NK-92 (cell line): ENCODE measurements around the gene DPP4.
"Not testable (repeated sequence)": the region's sequence is repeated elsewhere in the genome, so short reads cannot be mapped to it uniquely, and the experiment has no call there.

ENCODE experiments used
- DNase-seq: peaks from one replicate; lab custom pipeline; 2025; ENCODE audit not compliant: unreplicated experiment; lab: John Stamatoyannopoulos, UW

DPP4 gene

GRCh38 chr2:162058973-162059668 is 14.9 kb downstream of the DPP4 start:
- DNase-seq = no peak

- DNase-seq = no peak
Measured at GRCh38 chr2:162057426-162057825, 16.6 kb downstream of the DPP4 start.

DNA sequence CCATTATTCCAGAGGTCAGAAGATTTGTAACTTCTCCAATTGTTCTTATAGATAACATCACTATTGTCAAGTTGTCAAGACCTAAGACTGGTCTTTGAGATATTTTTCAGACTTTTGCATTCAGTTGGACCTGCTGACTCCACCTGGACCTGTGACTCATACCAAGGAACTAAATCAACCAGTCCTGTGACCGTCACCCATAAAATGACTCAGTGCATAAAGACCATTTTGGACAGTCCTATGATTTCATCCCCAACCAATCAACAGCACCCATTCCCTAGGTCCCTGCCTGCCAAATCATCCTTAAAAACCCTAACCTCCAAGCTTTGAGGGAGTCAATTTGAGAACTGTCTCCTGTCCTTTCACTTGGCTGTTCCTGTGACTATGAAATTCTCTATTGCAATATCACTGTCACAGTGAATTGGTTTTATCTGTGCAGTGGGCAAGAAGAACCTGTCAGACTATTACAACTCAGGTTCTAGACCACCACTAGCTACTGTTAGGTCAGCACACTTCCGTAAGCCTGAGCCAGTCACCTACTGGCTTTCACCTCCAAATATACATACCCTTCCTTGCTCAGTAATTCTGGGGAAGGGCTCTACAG is 17.1 kb downstream of the DPP4 start:
- no peak for DNase-seq

DNA sequence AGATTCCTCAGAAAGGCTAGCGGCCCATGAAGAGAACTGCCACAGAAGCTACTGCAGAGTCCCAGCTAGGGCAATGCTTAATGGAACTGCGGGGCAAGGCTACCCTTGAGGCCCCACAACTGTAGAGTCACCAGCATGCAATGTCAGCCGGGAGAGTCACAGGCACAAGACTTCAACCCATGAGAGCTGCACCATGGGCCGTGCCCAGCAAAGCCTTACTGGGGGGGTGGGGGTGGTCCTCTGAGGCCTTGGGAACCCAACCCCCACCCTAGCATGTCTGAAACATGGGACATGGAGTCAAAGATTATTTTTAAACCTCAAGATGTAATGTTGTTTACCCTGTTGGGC is 20.2 kb downstream of the DPP4 start:
- DNase-seq = no peak

GRCh38 chr2:162053066-162053807 is 20.8 kb downstream of the DPP4 start:
- no peak for DNase-seq

- no peak for DNase-seq
Measured at GRCh38 chr2:162050513-162050961, 23.5 kb downstream of the DPP4 start.

DNA sequence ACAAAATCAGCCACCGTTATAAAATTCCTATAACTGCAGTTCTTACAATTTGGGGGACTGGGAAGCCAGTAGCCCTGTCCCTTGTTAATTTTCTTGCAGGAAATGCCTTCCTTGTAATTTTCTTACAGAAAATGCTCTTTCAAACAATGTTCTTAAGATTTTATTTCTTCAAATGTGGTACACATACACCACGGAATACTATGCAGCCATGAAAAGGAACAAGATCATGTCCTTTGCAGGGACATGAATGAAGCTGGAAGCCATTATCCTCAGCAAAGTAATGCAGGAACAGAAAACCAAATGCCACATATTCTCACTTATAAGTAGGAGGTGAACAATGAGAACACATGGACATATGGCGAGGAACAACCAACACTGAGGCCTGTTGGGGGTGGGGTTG is 24.9 kb downstream of the DPP4 start:
- not testable (repeated sequence) for DNase-seq

DNA sequence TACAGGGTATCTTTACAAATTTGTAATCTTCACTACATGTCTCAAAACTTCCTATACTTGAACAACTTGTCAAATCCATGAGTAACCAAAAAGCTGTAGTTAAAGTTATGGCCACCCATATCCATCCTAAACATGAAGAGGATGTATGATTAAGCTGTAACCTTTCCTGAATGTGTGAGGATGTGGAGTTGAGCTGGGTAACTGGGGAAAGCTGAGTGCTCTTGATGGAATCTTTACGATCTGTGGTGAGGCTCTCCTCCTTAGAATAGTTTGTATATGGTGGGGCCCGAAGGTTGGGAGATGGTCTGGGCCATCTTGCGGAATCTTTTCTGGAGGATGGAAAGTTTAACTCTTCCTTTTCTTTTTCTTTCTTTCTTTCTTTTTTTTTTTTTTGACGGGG is 29.4 kb downstream of the DPP4 start:
- no peak for DNase-seq

DNA sequence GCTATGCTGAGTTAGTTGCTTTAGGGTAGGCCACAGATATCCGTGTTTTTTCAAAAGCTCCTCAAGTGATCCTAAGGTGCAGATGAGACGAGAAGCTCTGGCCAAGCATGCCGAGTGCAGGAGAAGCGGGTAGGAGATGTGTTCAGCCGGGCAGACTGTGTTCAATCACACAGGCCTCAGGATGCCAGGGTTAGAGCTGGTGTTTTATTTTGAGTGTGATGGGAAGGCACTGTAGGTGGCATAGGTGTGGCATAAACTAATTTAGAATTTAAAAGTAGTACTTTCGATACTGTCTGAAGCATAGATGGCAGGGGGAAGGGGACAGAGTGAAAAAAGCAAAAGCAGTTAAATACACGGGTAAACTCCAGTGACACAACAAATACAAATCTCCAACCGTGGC is 30.9 kb downstream of the DPP4 start:
- no peak for DNase-seq

DNA sequence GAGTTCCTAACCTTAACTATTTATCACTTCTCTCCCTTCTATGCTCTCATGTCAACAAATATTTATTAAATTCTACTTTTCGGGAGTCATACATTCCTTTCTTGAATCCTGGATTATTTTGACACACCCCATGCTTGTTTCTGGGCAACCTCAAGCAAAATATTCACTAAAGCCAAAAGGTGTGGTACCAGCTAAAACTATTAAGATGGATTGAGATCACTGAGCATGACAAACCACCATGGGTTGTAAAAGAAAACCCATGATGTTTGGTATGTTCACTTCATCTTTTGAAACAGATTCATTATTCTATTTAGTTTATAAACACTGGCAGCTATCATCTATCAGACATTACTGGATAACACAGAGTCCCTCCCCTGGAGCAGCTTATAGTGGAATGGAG is 32.5 kb downstream of the DPP4 start:
- DNase-seq = no peak

GRCh38 chr2:162038725-162039124 is 35.3 kb downstream of the DPP4 start:
- no peak for DNase-seq

DNA sequence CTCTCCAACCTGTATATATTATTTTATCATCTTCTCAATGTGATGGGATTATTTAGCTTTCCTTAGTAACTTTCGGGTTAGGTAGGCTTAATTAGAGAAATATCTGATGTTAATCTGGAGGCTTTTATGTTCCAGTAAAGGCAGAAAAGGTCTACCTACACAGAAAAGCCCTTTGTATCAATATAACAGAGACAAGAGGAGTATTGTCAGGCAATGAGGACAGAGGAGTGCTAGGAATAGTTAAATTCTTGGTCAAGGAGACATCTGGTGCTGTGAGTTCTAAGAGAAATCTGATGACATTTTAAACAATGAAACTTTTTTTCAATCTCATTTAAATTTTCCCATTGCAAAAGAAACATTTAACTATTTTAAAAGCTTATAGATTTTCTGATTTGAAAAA is 36.1 kb downstream of the DPP4 start:
- no peak for DNase-seq

- no peak for DNase-seq
Measured at GRCh38 chr2:162037028-162037795, 36.8 kb downstream of the DPP4 start.

DNA sequence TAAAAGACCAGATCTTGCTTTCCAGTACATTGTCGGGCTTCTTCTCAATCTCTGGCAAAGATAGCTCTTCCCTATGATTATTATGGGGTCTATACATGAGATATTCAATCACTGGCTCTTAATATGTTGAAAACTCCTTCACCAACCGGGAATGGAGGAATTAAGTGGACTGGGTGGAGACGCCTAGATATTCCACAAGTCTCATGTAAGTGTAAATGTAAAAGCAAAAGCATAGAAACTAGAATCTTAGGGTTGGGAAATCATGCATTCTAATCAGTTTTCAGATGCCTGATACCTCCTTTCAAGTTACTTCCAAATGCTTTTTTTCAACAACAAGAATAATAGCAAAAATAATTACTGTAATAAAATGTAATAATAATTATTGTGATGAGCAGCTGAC is 38.0 kb downstream of the DPP4 start:
- no peak for DNase-seq

- no peak for DNase-seq
Measured at GRCh38 chr2:162030363-162031190, 43.4 kb downstream of the DPP4 start.

DNA sequence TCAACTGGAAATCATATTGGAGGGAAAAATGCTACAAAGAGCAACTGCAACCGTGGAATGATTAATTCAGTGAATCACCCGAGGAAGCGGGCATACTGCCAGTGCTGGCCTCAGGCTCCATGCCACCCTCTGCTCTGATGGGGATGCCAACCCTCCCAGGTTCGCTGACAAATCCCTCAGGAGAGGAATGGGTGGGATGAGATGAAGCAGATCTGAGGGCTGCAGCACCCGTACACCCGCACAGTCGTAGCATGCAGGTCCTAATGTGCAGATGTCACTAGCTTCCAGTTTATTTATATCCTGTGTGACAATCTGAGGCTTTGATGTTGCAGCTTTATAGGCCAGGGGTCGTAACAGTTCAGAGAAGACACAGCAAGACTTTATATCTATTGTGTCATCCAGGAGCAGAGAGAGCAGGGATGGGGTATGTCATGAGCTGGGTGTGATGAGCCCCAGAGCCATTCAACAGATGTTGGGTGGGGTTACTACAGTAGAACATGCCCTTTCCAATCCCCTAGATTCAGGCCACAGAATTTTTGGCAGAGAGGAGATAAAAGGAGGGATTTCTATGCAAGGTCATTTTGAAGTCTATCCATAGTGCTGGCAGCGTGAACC is 44.6 kb downstream of the DPP4 start:
- DNase-seq = no peak

- DNase-seq = no peak
Measured at GRCh38 chr2:162028511-162028910, 45.5 kb downstream of the DPP4 start.

DNA sequence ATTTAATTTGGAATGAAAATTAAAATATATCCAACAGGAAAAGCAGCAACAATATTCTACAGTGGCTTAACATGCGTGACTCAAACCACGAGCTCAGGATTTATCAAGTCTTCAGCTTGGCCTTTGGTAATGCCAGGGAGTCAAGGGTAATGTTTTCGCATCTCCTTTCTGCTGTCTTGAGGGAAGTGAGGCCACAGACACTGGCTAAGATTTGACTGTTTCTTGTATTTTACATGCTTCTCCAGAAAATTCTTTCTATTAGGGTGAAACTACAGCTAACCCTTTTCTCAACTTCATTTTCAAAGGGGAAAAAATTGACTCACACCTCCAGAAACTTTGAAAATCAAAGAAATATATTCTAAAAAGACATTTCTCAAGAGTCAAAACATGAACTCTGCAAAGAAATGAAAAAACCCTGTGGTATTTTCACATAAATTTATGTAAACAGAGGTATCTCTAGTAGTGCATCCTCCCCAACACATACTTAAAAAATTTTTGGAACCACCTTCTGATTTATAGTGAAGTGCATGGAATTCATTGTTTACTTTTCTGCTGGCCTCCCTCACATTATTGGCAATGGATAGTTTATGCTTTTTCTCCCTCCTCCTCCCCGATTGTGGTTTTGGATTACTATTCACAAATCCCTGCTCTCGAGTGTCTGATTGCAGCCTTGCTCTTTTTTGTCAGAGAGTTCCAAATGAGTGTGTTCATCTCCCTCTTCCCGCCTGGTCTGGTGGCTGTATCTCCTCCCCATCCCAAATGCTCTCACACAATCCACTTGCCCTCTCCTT is 48.7 kb downstream of the DPP4 start:
- DNase-seq = no peak

DNA sequence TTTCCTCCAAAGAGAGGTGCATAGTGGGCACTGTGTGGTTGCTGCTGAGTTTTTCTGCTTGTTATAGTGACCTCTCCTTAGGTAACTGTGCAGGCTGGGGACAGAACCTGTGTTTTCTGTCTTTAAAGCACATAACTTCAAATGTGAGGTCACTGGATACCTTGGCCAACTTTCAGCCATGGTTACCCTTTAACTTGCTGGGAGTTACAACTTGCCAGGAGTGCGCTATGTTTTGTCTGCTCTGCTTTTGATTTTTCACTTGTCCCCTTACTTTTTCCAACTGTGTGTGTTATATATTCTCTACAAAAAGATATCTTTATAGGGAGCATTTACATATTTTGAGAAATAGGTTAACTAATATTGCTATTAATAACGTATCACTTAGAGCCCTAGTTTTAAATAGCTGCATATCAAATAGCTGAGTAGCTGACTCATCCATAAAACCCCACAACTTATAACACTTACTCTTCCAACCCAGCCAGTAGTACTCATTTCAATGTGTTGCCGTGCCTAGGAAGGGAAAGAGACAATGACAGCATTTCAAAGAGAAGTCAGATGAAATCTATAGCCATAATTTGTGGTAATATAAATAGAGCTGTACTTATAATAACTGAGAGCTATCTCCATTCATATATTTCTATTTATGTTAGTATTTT is 51.6 kb downstream of the DPP4 start:
- no peak for DNase-seq
